ENCODE data around the gene TFDP1. TPM values are rescaled to one million over a fixed set of nuclear protein-coding genes. Genes with fewer than 3 reads are reported as not detected.

TFDP1 gene
- total and polyA plus RNA-seq, 7 donors = 26.5 to 57.1 (median 40.2) TPM

DNA sequence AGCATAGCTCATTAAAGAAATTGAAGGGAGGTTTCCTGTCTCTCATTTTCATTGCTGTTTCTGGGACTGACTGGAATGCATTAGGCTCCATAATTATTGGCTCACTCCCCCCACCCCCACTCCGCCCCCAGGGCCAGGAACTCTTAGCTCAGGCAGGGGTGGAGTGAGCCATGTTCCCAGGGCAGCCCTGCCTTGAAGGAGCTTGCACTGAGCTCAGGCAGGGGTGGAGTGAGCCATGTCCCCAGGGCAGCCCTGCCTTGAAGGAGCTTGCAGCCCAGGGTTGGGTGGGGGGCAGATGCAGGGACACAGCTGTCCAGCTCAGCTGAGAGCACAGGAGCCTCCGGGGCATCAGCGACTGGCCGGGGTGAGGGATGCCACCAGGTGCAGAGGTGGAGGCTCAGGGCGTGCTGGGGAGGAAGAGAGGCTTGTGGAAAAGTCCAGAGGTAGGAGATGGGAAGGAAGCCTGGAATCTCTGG is 39.1 kb upstream of the TFDP1 start:
- intact Hi-C loops (cut with DNase I) = no loop called here
- Histone ChIP-seq H3K4me3 (no peak overlapping the region), H3K27me3 (no peaks in the 10 kb centered on the region), H3K9me3 (no peaks in the 10 kb centered on the region), H3K36me3 (peaks cover 0 to 16% (median 9%) of the 10 kb centered on the region in 4 donors), H3K4me1 (peaks cover 0 to 46% (median 29%) of the 10 kb centered on the region in 4 donors), H3K27ac (peak overlapping the region in 2 of 4 donors; percentile 52 to 64)
- WGBS, 2 donors = 83 to 93% methylated on average over 5 of the region's 5 CpGs
- no peak for DNase-seq
- TF ChIP-seq CTCF (IDR thresholded peaks at IDR 0.05) (no peak), POLR2AphosphoS5 (IDR thresholded peaks at IDR 0.05) (no peak), POLR2A (IDR thresholded peaks at IDR 0.05) (no peak), EP300 (IDR thresholded peaks at IDR 0.05) (no peak)

- no peak for TF ChIP-seq POLR2A (IDR thresholded peaks at IDR 0.05)
- Histone ChIP-seq H3K4me3 (no peak overlapping the region), H3K4me1 (peaks cover 0 to 46% (median 29%) of the 10 kb centered on the region in 4 donors), H3K27me3 (no peaks in the 10 kb centered on the region), H3K27ac (peak overlapping the region; percentile 10 to 68 (median 58)), H3K36me3 (peaks cover 0 to 16% (median 10%) of the 10 kb centered on the region in 4 donors), H3K9me3 (no peaks in the 10 kb centered on the region)
- no peak for DNase-seq
- intact Hi-C loops (cut with DNase I) = no loop called here
- 89 to 92% methylated on average over 22 of the region's 22 CpGs for WGBS, 2 donors
Measured at GRCh38 chr13:113545931-113546516, 38.5 kb upstream of the TFDP1 start.

- Histone ChIP-seq H3K4me3 (no peak overlapping the region), H3K27me3 (no peaks in the 10 kb centered on the region), H3K27ac (peak overlapping the region; percentile 10 to 68 (median 58)), H3K9me3 (no peaks in the 10 kb centered on the region), H3K4me1 (peaks cover 0 to 46% (median 29%) of the 10 kb centered on the region in 4 donors), H3K36me3 (peaks cover 3 to 19% (median 12%) of the 10 kb centered on the region in 4 donors)
- WGBS, 2 donors = 84 to 91% methylated on average over 19 of the region's 19 CpGs
- intact Hi-C loops (cut with DNase I) = no loop called here
- no peak for DNase-seq
- no peak for TF ChIP-seq POLR2A (IDR thresholded peaks at IDR 0.05)
- no peak for TF ChIP-seq CTCF (IDR thresholded peaks at IDR 0.05)
- no peak for TF ChIP-seq EP300 (IDR thresholded peaks at IDR 0.05)
- TF ChIP-seq POLR2AphosphoS5 (IDR thresholded peaks at IDR 0.05) = no peak
Measured at GRCh38 chr13:113546571-113547237, 37.8 kb upstream of the TFDP1 start.

- intact Hi-C loops (cut with DNase I) = no loop called here
- Histone ChIP-seq H3K27me3 (no peaks in the 10 kb centered on the region), H3K36me3 (peaks cover 5 to 26% (median 15%) of the 10 kb centered on the region in 4 donors), H3K27ac (peak overlapping the region; percentile 10 to 68 (median 58)), H3K4me3 (no peak overlapping the region), H3K9me3 (no peaks in the 10 kb centered on the region), H3K4me1 (peaks cover 0 to 46% (median 29%) of the 10 kb centered on the region in 4 donors)
- TF ChIP-seq POLR2A (IDR thresholded peaks at IDR 0.05) = no peak
- no peak for TF ChIP-seq EP300 (IDR thresholded peaks at IDR 0.05)
- TF ChIP-seq CTCF (IDR thresholded peaks at IDR 0.05) = no peak
- no peak for TF ChIP-seq POLR2AphosphoS5 (IDR thresholded peaks at IDR 0.05)
- no peak for DNase-seq
- 91 to 94% methylated on average over 27 of the region's 27 CpGs for WGBS, 2 donors
Measured at GRCh38 chr13:113547238-113547971, 37.1 kb upstream of the TFDP1 start.

GRCh38 chr13:113548171-113548641 is 36.3 kb upstream of the TFDP1 start:
- 95 to 96% methylated on average over 32 of the region's 32 CpGs for WGBS, 2 donors
- no peak for DNase-seq
- peaks cover 7 to 28% (median 18%) of the 10 kb centered on the region in 4 donors for H3K36me3 ChIP-seq
- H3K27ac ChIP-seq = peak overlapping the region in 2 of 4 donors; percentile 64 to 68
- H3K4me1 ChIP-seq = peaks cover 0 to 46% (median 29%) of the 10 kb centered on the region in 4 donors
- H3K9me3 ChIP-seq = no peaks in the 10 kb centered on the region
- TF ChIP-seq POLR2AphosphoS5 (IDR thresholded peaks at IDR 0.05) = peak in 1 of 4 donors; percentile 17
- no peak for TF ChIP-seq EP300 (IDR thresholded peaks at IDR 0.05)
- TF ChIP-seq CTCF (IDR thresholded peaks at IDR 0.05) = no peak
- intact Hi-C loops (cut with DNase I) = no loop called here
- H3K4me3 ChIP-seq = peak overlapping the region in 2 of 4 donors; percentile 25 to 37
- H3K27me3 ChIP-seq = no peaks in the 10 kb centered on the region

Data from sigmoid colon (tissue), 7 donors.